Measurements from ENCODE around the gene ASB5.

The ASB5 gene

GRCh38 chr4:176268963-176269362 lies at the start of gene ASB5:
Gene ASB5 (minus strand): TSS chr4:176269222. CDS start chr4:176269108, 114 bp downstream.
- H3K36me3 ChIP-seq (ENCODE audit: control insufficient read depth, insufficient read depth, low read length) = no peaks in the 10 kb centered on the region
- H3K27me3 ChIP-seq (ENCODE audit: control insufficient read depth, insufficient read depth, low read length) = no peaks in the 10 kb centered on the region
- H3K9ac ChIP-seq (ENCODE audit: low read depth, low read length) = no peak within 1 kb of the TSS
- no peaks in the 10 kb centered on the region for H3K4me1 ChIP-seq (ENCODE audit: control insufficient read depth, insufficient read depth, low read length)
- no peak within 1 kb of the TSS for H3K27ac ChIP-seq (ENCODE audit: low read depth, low read length)
- no peaks in the 10 kb centered on the region for H3K9me3 ChIP-seq (ENCODE audit: control insufficient read depth, insufficient read depth, low read length)
- H3K4me3 ChIP-seq (ENCODE audit: low read depth, low read length) = no peak within 1 kb of the TSS

- H3K27me3 ChIP-seq (ENCODE audit: control insufficient read depth, insufficient read depth, low read length) = no peaks in the 10 kb centered on the region
- H3K27ac ChIP-seq (ENCODE audit: low read depth, low read length) = no peak overlapping the region
- H3K4me1 ChIP-seq (ENCODE audit: control insufficient read depth, insufficient read depth, low read length) = peaks cover 2% of the 10 kb centered on the region; the same call in 1 of the 2 replicates
- no peak overlapping the region for H3K4me3 ChIP-seq (ENCODE audit: low read depth, low read length)
- no peak overlapping the region for H3K9ac ChIP-seq (ENCODE audit: low read depth, low read length)
- no peaks in the 10 kb centered on the region for H3K9me3 ChIP-seq (ENCODE audit: control insufficient read depth, insufficient read depth, low read length)
- H3K36me3 ChIP-seq (ENCODE audit: control insufficient read depth, insufficient read depth, low read length) = no peaks in the 10 kb centered on the region
Observed at GRCh38 chr4:176313596-176314336, 44.7 kb upstream of the ASB5 start.

- H3K4me1 ChIP-seq (ENCODE audit: control insufficient read depth, insufficient read depth, low read length) = no peaks in the 10 kb centered on the region
- no peak overlapping the region for H3K27ac ChIP-seq (ENCODE audit: low read depth, low read length)
- H3K4me3 ChIP-seq (ENCODE audit: low read depth, low read length) = no peak overlapping the region
- H3K27me3 ChIP-seq (ENCODE audit: control insufficient read depth, insufficient read depth, low read length) = peaks cover 6% of the 10 kb centered on the region
- no peak overlapping the region for H3K9ac ChIP-seq (ENCODE audit: low read depth, low read length)
- H3K9me3 ChIP-seq (ENCODE audit: control insufficient read depth, insufficient read depth, low read length) = no peaks in the 10 kb centered on the region
- H3K36me3 ChIP-seq (ENCODE audit: control insufficient read depth, insufficient read depth, low read length) = no peaks in the 10 kb centered on the region
Observed at GRCh38 chr4:176309772-176310171, 40.8 kb upstream of the ASB5 start.

GRCh38 chr4:176309046-176309445 lies 40.0 kb upstream of the ASB5 start:
- peaks cover 4% of the 10 kb centered on the region; the same call in 1 of the 2 replicates for H3K4me1 ChIP-seq (ENCODE audit: control insufficient read depth, insufficient read depth, low read length)
- H3K9ac ChIP-seq (ENCODE audit: low read depth, low read length) = no peak overlapping the region
- peaks cover 13% of the 10 kb centered on the region for H3K27me3 ChIP-seq (ENCODE audit: control insufficient read depth, insufficient read depth, low read length)
- no peaks in the 10 kb centered on the region for H3K36me3 ChIP-seq (ENCODE audit: control insufficient read depth, insufficient read depth, low read length)
- no peak overlapping the region for H3K4me3 ChIP-seq (ENCODE audit: low read depth, low read length)
- H3K27ac ChIP-seq (ENCODE audit: low read depth, low read length) = no peak overlapping the region
- H3K9me3 ChIP-seq (ENCODE audit: control insufficient read depth, insufficient read depth, low read length) = no peaks in the 10 kb centered on the region

GRCh38 chr4:176308441-176308840 lies 39.4 kb upstream of the ASB5 start:
- H3K4me3 ChIP-seq (ENCODE audit: low read depth, low read length) = no peak overlapping the region
- H3K27me3 ChIP-seq (ENCODE audit: control insufficient read depth, insufficient read depth, low read length) = peaks cover 13% of the 10 kb centered on the region
- no peaks in the 10 kb centered on the region for H3K9me3 ChIP-seq (ENCODE audit: control insufficient read depth, insufficient read depth, low read length)
- H3K36me3 ChIP-seq (ENCODE audit: control insufficient read depth, insufficient read depth, low read length) = no peaks in the 10 kb centered on the region
- no peak overlapping the region for H3K27ac ChIP-seq (ENCODE audit: low read depth, low read length)
- H3K4me1 ChIP-seq (ENCODE audit: control insufficient read depth, insufficient read depth, low read length) = peaks cover 8% of the 10 kb centered on the region; the same call in 1 of the 2 replicates
- no peak overlapping the region for H3K9ac ChIP-seq (ENCODE audit: low read depth, low read length)

- Histone ChIP-seq H3K4me3 (ENCODE audit: low read depth, low read length) (no peak overlapping the region), H3K36me3 (ENCODE audit: control insufficient read depth, insufficient read depth, low read length) (no peaks in the 10 kb centered on the region), H3K27me3 (ENCODE audit: control insufficient read depth, insufficient read depth, low read length) (peaks cover 18% of the 10 kb centered on the region), H3K9me3 (ENCODE audit: control insufficient read depth, insufficient read depth, low read length) (no peaks in the 10 kb centered on the region), H3K4me1 (ENCODE audit: control insufficient read depth, insufficient read depth, low read length) (peaks cover 8% of the 10 kb centered on the region), H3K27ac (ENCODE audit: low read depth, low read length) (no peak overlapping the region), H3K9ac (ENCODE audit: low read depth, low read length) (no peak overlapping the region)
Observed at GRCh38 chr4:176307666-176307930, 38.6 kb upstream of the ASB5 start.

- Histone ChIP-seq H3K4me1 (ENCODE audit: control insufficient read depth, insufficient read depth, low read length) (peaks cover 8% of the 10 kb centered on the region), H3K9ac (ENCODE audit: low read depth, low read length) (no peak overlapping the region), H3K4me3 (ENCODE audit: low read depth, low read length) (no peak overlapping the region), H3K27me3 (ENCODE audit: control insufficient read depth, insufficient read depth, low read length) (peaks cover 21% of the 10 kb centered on the region), H3K9me3 (ENCODE audit: control insufficient read depth, insufficient read depth, low read length) (no peaks in the 10 kb centered on the region), H3K36me3 (ENCODE audit: control insufficient read depth, insufficient read depth, low read length) (no peaks in the 10 kb centered on the region), H3K27ac (ENCODE audit: low read depth, low read length) (no peak overlapping the region)
Observed at GRCh38 chr4:176306837-176307665, 38.0 kb upstream of the ASB5 start.

GRCh38 chr4:176303938-176304337 lies 34.9 kb upstream of the ASB5 start:
- Histone ChIP-seq H3K27ac (ENCODE audit: low read depth, low read length) (no peak overlapping the region), H3K36me3 (ENCODE audit: control insufficient read depth, insufficient read depth, low read length) (no peaks in the 10 kb centered on the region), H3K9me3 (ENCODE audit: control insufficient read depth, insufficient read depth, low read length) (no peaks in the 10 kb centered on the region)

GRCh38 chr4:176302283-176303275 lies 33.6 kb upstream of the ASB5 start:
- H3K9me3 ChIP-seq (ENCODE audit: control insufficient read depth, insufficient read depth, low read length) = no peaks in the 10 kb centered on the region
- no peak overlapping the region for H3K9ac ChIP-seq (ENCODE audit: low read depth, low read length)
- peaks cover 8% of the 10 kb centered on the region for H3K4me1 ChIP-seq (ENCODE audit: control insufficient read depth, insufficient read depth, low read length)
- H3K4me3 ChIP-seq (ENCODE audit: low read depth, low read length) = no peak overlapping the region
- no peak overlapping the region for H3K27ac ChIP-seq (ENCODE audit: low read depth, low read length)
- no peaks in the 10 kb centered on the region for H3K36me3 ChIP-seq (ENCODE audit: control insufficient read depth, insufficient read depth, low read length)
- peaks cover 21% of the 10 kb centered on the region for H3K27me3 ChIP-seq (ENCODE audit: control insufficient read depth, insufficient read depth, low read length)

More at GRCh38 chr4:176303938-176304337, 34.9 kb upstream of the ASB5 start:
- peaks cover 8% of the 10 kb centered on the region for H3K4me1 ChIP-seq (ENCODE audit: control insufficient read depth, insufficient read depth, low read length)
- no peak overlapping the region for H3K9ac ChIP-seq (ENCODE audit: low read depth, low read length)
- H3K27me3 ChIP-seq (ENCODE audit: control insufficient read depth, insufficient read depth, low read length) = peaks cover 21% of the 10 kb centered on the region
- no peak overlapping the region for H3K4me3 ChIP-seq (ENCODE audit: low read depth, low read length)

GRCh38 chr4:176300565-176300964 lies 31.5 kb upstream of the ASB5 start:
- H3K4me1 ChIP-seq (ENCODE audit: control insufficient read depth, insufficient read depth, low read length) = peaks cover 8% of the 10 kb centered on the region
- H3K4me3 ChIP-seq (ENCODE audit: low read depth, low read length) = no peak overlapping the region
- no peak overlapping the region for H3K27ac ChIP-seq (ENCODE audit: low read depth, low read length)
- peaks cover 21% of the 10 kb centered on the region for H3K27me3 ChIP-seq (ENCODE audit: control insufficient read depth, insufficient read depth, low read length)
- no peaks in the 10 kb centered on the region for H3K9me3 ChIP-seq (ENCODE audit: control insufficient read depth, insufficient read depth, low read length)
- H3K36me3 ChIP-seq (ENCODE audit: control insufficient read depth, insufficient read depth, low read length) = no peaks in the 10 kb centered on the region
- no peak overlapping the region for H3K9ac ChIP-seq (ENCODE audit: low read depth, low read length)
